HEK293T (cell line): Measurements from ENCODE around the gene MYLK.

ENCODE experiments used
- BHLHE40 ChIP-seq: fragments of 450-650 bp; IDR thresholded peaks from 2 replicates; pipeline ENCODE4 v1.6.1; 2016; ENCODE audit warnings: mild to moderate bottlenecking, moderate library complexity, borderline replicate concordance
- ELF4 ChIP-seq: fragments of 450-650 bp; IDR thresholded peaks from 2 replicates; pipeline ENCODE4 v1.6.1; 2017; ENCODE audit warnings: antibody characterized with exemption
- FOXA1 ChIP-seq: fragments of 450-650 bp; IDR thresholded peaks from 2 replicates; pipeline ENCODE4 v1.6.1; 2016; ENCODE audit warnings: mild to moderate bottlenecking
- FOXK2 ChIP-seq: fragments of 450-650 bp; IDR thresholded peaks from 2 replicates; pipeline ENCODE4 v1.6.1; 2016; ENCODE audit warnings: mild to moderate bottlenecking
- FOXM1 ChIP-seq: fragments of 450-650 bp; IDR thresholded peaks from 2 replicates; pipeline ENCODE4 v1.6.1; 2017; ENCODE audit warnings: mild to moderate bottlenecking, borderline replicate concordance
- LEF1 ChIP-seq: fragments of 450-650 bp; IDR thresholded peaks from 2 replicates; pipeline ENCODE4 v1.6.1; 2017; ENCODE audit warnings: mild to moderate bottlenecking, borderline replicate concordance
- NFRKB ChIP-seq: fragments of 450-650 bp; IDR thresholded peaks from 2 replicates; pipeline ENCODE4 v1.6.1; 2016; ENCODE audit warnings: mild to moderate bottlenecking, moderate library complexity
- SP1 ChIP-seq: fragments of 450-650 bp; IDR thresholded peaks from 2 replicates; pipeline ENCODE4 v1.6.1; 2017
- SUZ12 ChIP-seq: fragments of 450-650 bp; IDR thresholded peaks from 2 replicates; pipeline ENCODE4 v1.6.1; 2016; ENCODE audit warnings: mild to moderate bottlenecking
- TARDBP ChIP-seq: fragments of 450-650 bp; IDR thresholded peaks from 2 replicates; pipeline ENCODE4 v1.6.1; 2016

GRCh38 chr3:123920383-123920782, 36.3 kb upstream of the MYLK start:
- TF ChIP-seq FOXA1 (no peak), SUZ12 (no peak), TARDBP (no peak), SP1 (no peak), FOXK2 (no peak), BHLHE40 (no peak), LEF1 (no peak), ELF4 (no peak), FOXM1 (no peak), NFRKB (no peak)
